ENCODE data around the gene DNAJC4.

DNA sequence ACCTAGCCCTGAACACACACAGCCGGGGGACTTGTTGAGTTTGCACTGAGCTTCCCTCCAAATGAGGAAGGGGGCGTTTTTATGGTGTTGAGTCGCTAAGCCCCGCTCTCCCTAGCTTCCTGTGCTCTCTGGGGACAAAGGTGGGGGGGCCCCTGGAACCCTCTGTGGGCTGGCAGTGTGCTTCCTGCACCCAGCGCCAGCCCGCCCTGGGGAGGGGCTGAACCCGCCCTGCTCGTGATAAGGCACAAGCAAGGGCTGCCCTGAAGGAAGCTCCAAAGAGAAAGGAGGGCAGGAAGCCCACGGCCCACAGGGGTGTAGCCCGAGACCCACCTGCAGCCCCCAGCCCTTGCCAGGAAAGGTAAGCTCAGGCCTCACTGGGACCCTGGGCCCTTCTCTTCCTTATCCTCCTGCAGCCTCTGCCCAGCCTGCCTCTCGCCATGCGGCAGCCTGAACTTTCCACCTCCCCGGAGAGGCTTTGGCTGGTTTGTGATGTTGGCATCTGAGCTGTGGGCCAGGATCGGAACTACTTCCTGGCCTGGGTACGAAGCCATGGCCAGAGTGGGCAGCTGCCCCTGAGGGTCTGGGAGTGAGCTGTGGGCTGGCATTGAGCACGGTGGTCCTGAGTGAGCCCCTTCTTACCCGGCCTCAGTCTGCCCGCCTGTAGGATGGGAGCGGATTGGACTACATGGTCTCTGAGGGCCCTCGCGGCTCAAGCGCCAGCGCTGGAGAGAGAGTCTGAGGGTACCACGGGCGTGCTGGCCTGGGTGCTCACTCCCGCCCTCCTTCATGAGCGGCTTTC lies 23.7 kb upstream of the DNAJC4 start, which contains the start of gene FERMT3:
- TF ChIP-seq, protein P1, sequence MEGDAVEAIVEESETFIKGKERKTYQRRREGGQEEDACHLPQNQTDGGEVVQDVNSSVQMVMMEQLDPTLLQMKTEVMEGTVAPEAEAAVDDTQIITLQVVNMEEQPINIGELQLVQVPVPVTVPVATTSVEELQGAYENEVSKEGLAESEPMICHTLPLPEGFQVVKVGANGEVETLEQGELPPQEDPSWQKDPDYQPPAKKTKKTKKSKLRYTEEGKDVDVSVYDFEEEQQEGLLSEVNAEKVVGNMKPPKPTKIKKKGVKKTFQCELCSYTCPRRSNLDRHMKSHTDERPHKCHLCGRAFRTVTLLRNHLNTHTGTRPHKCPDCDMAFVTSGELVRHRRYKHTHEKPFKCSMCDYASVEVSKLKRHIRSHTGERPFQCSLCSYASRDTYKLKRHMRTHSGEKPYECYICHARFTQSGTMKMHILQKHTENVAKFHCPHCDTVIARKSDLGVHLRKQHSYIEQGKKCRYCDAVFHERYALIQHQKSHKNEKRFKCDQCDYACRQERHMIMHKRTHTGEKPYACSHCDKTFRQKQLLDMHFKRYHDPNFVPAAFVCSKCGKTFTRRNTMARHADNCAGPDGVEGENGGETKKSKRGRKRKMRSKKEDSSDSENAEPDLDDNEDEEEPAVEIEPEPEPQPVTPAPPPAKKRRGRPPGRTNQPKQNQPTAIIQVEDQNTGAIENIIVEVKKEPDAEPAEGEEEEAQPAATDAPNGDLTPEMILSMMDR (IDR thresholded peaks at IDR 0.05; ENCODE audit: low read length): no peak
- TF ChIP-seq EZH2 (IDR thresholded peaks at IDR 0.05; ENCODE audit: borderline replicate concordance, low read length): no peak

Data from OCI-LY1 (cell line).